Nephron progenitor cell (in vitro differentiated cells): ENCODE data around the gene SYT3.
A peak's percentile ranks its signal among the peaks of the same experiment; 100 is the strongest.
"Not testable (repeated sequence)": the region's sequence is repeated elsewhere in the genome, so short reads cannot be mapped to it uniquely, and the experiment has no call there.

ENCODE experiments used
- DNase-seq: peaks from one replicate; pipeline ENCODE4 v3.0.0; 2021
- H3K27ac Mint-ChIP-seq: 2 replicates; pipeline ENCODE4 v1.8.0; 2021; ENCODE audit warnings: mild to moderate bottlenecking, moderate library complexity, mixed read lengths
- H3K27me3 Mint-ChIP-seq: 2 replicates; pipeline ENCODE4 v1.8.0; 2021; ENCODE audit warnings: mild to moderate bottlenecking, low read depth, mixed read lengths; ENCODE audit not compliant: poor library complexity
- H3K36me3 Mint-ChIP-seq: 2 replicates; pipeline ENCODE4 v1.8.0; 2021; ENCODE audit warnings: low read depth, mixed read lengths
- H3K4me1 Mint-ChIP-seq: 2 replicates; pipeline ENCODE4 v1.8.0; 2021; ENCODE audit warnings: mixed read lengths
- H3K4me3 Mint-ChIP-seq: 2 replicates; pipeline ENCODE4 v1.8.0; 2021; ENCODE audit warnings: mild to moderate bottlenecking, moderate library complexity, mixed read lengths
- H3K9me3 Mint-ChIP-seq: 2 replicates; pipeline ENCODE4 v1.8.0; 2021; ENCODE audit warnings: mild to moderate bottlenecking, moderate library complexity, mixed read lengths
- CTCF ChIP-seq: fragments of 200-600 bp; sonication (generic); IDR thresholded peaks from 2 replicates; pipeline ENCODE4 v1.5.0; 2021; ENCODE audit warnings: antibody characterized with exemption

Gene SYT3

GRCh38 chr19:50606059-50606836 is 33.4 kb downstream of the SYT3 start:
- not testable (repeated sequence) for H3K36me3 Mint-ChIP-seq, H3K27ac Mint-ChIP-seq
- Mint-ChIP-seq H3K4me1 (peaks cover 10% of the 10 kb centered on the region), H3K27me3 (peaks cover 74% of the 10 kb centered on the region), H3K4me3 (peak overlapping the region; percentile 65), H3K9me3 (peaks cover 30% of the 10 kb centered on the region)
- DNase-seq: peak; percentile 38
- peak; percentile 31 for TF ChIP-seq CTCF

- not testable (repeated sequence) for H3K27ac Mint-ChIP-seq, H3K36me3 Mint-ChIP-seq, H3K4me3 Mint-ChIP-seq, DNase-seq
- H3K9me3 Mint-ChIP-seq: peaks cover 34% of the 10 kb centered on the region
- H3K27me3 Mint-ChIP-seq: peaks cover 78% of the 10 kb centered on the region
- peaks cover 10% of the 10 kb centered on the region for H3K4me1 Mint-ChIP-seq
Observed at GRCh38 chr19:50604264-50605073, 35.2 kb downstream of the SYT3 start.

- H3K4me3 Mint-ChIP-seq: no peak overlapping the region
- H3K9me3 Mint-ChIP-seq: peaks cover 26% of the 10 kb centered on the region
- DNase-seq: no peak
- no peak overlapping the region for H3K27ac Mint-ChIP-seq
- TF ChIP-seq CTCF: no peak
- H3K4me1 Mint-ChIP-seq: peaks cover 5% of the 10 kb centered on the region
- no peaks in the 10 kb centered on the region for H3K36me3 Mint-ChIP-seq
- H3K27me3 Mint-ChIP-seq: peaks cover 76% of the 10 kb centered on the region
Observed at GRCh38 chr19:50602935-50603334, 36.7 kb downstream of the SYT3 start.

- H3K27ac Mint-ChIP-seq: no peak overlapping the region
- no peak for TF ChIP-seq CTCF
- DNase-seq: no peak
- peaks cover 21% of the 10 kb centered on the region for H3K9me3 Mint-ChIP-seq
- H3K4me1 Mint-ChIP-seq: peaks cover 5% of the 10 kb centered on the region
- peaks cover 75% of the 10 kb centered on the region for H3K27me3 Mint-ChIP-seq
- no peak overlapping the region for H3K4me3 Mint-ChIP-seq
- H3K36me3 Mint-ChIP-seq: no peaks in the 10 kb centered on the region
Observed at GRCh38 chr19:50602496-50602895, 37.2 kb downstream of the SYT3 start.

GRCh38 chr19:50602089-50602422 is 37.6 kb downstream of the SYT3 start:
- H3K27ac Mint-ChIP-seq: no peak overlapping the region
- no peak for DNase-seq
- no peak for TF ChIP-seq CTCF
- no peak overlapping the region for H3K4me3 Mint-ChIP-seq
- peaks cover 5% of the 10 kb centered on the region for H3K4me1 Mint-ChIP-seq
- H3K27me3 Mint-ChIP-seq: peaks cover 71% of the 10 kb centered on the region
- no peaks in the 10 kb centered on the region for H3K36me3 Mint-ChIP-seq
- peaks cover 17% of the 10 kb centered on the region for H3K9me3 Mint-ChIP-seq

- H3K4me3 Mint-ChIP-seq: no peak overlapping the region
- H3K36me3 Mint-ChIP-seq: no peaks in the 10 kb centered on the region
- peaks cover 5% of the 10 kb centered on the region for H3K4me1 Mint-ChIP-seq
- no peak overlapping the region for H3K27ac Mint-ChIP-seq
- TF ChIP-seq CTCF: no peak
- H3K27me3 Mint-ChIP-seq: peaks cover 68% of the 10 kb centered on the region
- no peak for DNase-seq
- H3K9me3 Mint-ChIP-seq: peaks cover 15% of the 10 kb centered on the region
Observed at GRCh38 chr19:50601407-50602088, 38.1 kb downstream of the SYT3 start.
